Testis (tissue), 2 donors: Measurements from ENCODE around the gene GOLGA6C.

Source experiments
- POLR2A ChIP-seq: fragments of 450-650 bp; IDR thresholded peaks from one replicate; pipeline ENCODE4 v1.6.1; 2017; ENCODE audit warnings: antibody characterized with exemption, mild to moderate bottlenecking, moderate library complexity
- TF ChIP-seq, protein P1 (sequence below), 3 experiments: fragments of 450-650 bp in 2 of 3; fragments of 200-600 bp in 1 of 3; sonication (generic) in 1 of 3; IDR thresholded peaks; one replicate each; pipeline ENCODE4 v1.5.1; 2016 to 2019; ENCODE audit warnings: antibody characterized with exemption in 3 of 3, mild to moderate bottlenecking in 2 of 3, moderate library complexity in 1 of 3

DNA sequence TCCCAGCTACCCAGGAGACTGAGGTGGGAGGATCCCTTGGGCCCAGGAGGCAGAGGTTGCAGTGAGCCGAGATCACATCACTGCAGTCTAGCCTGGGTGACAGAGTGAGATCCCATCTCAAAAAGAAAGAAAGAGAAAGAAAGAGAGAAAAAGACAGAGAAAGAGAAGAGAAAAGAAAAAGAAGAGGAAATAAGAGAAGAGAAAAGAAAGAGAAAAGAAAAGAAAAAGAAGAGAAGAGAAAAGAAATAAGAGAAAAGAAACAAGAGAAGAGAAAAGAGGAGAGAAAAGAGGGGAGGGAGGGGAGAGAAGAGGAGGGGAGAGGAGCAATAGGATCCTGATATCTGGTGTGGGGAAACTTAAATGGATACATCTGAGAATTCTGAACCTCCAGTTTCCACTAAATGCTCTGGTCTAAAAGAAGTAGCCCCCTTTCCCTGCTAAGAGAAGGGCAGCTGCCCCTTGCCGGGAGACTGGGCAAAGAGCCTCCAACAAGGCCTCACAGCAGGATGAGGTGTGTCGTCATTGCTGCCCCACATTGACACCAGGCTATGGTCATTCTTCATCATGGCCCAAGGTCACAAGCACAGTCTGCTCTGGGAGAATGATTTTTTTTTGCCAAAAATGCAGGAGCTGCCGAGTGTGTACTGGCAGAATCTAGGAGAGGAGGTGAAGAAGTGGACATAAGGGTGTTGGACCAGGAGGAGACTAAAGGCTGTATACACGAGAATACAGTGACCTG is 56.6 kb downstream of the GOLGA6C start:
- TF ChIP-seq, protein P1, sequence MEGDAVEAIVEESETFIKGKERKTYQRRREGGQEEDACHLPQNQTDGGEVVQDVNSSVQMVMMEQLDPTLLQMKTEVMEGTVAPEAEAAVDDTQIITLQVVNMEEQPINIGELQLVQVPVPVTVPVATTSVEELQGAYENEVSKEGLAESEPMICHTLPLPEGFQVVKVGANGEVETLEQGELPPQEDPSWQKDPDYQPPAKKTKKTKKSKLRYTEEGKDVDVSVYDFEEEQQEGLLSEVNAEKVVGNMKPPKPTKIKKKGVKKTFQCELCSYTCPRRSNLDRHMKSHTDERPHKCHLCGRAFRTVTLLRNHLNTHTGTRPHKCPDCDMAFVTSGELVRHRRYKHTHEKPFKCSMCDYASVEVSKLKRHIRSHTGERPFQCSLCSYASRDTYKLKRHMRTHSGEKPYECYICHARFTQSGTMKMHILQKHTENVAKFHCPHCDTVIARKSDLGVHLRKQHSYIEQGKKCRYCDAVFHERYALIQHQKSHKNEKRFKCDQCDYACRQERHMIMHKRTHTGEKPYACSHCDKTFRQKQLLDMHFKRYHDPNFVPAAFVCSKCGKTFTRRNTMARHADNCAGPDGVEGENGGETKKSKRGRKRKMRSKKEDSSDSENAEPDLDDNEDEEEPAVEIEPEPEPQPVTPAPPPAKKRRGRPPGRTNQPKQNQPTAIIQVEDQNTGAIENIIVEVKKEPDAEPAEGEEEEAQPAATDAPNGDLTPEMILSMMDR (IDR thresholded peaks at IDR 0.05) = no peak
- TF ChIP-seq POLR2A = no peak
